Neural crest cell (in vitro differentiated cells): ENCODE measurements around the gene COL16A1. TPM values are rescaled to one million over a fixed set of nuclear protein-coding genes. Genes with fewer than 3 reads are reported as not detected.
A peak's percentile ranks its signal among the peaks of the same experiment; 100 is the strongest.

Source experiments
- DNase-seq: peaks from one replicate; pipeline ENCODE4 v3.0.0; 2021; ENCODE audit warnings: low read depth, mixed read lengths, low spot score
- H3K27ac Mint-ChIP-seq: one replicate; pipeline ENCODE4 v1.8.0; 2021; ENCODE audit warnings: mild to moderate bottlenecking, mixed read lengths; ENCODE audit not compliant: unreplicated experiment
- H3K27me3 Mint-ChIP-seq: 2 replicates; pipeline ENCODE4 v1.8.0; 2021; ENCODE audit warnings: low read depth, mild to moderate bottlenecking, mixed read lengths
- H3K36me3 Mint-ChIP-seq: 2 replicates; pipeline ENCODE4 v1.8.0; 2021; ENCODE audit warnings: low read depth, mild to moderate bottlenecking, mixed read lengths
- H3K4me1 Mint-ChIP-seq: 2 replicates; pipeline ENCODE4 v1.8.0; 2021; ENCODE audit warnings: mixed read lengths
- H3K4me3 Mint-ChIP-seq: one replicate; pipeline ENCODE4 v1.8.0; 2021; ENCODE audit warnings: mild to moderate bottlenecking, mixed read lengths
- H3K9me3 Mint-ChIP-seq: 2 replicates; pipeline ENCODE4 v1.8.0; 2021; ENCODE audit warnings: mixed read lengths
- total RNA-seq: library from RNA; stranded (reverse); gene quantifications from 2 replicates; pipeline ENCODE4 v1.2.1, GENCODE V29; 2021
- TF ChIP-seq, protein P1 (sequence below): fragments of 200-600 bp; sonication (generic); conservative IDR thresholded peaks from 2 replicates; pipeline ENCODE4 v1.5.0; 2021; ENCODE audit warnings: antibody characterized with exemption, mild to moderate bottlenecking

Gene COL16A1
- total RNA-seq, 1 donor from 2014 or later, result 0.72 TPM

DNA sequence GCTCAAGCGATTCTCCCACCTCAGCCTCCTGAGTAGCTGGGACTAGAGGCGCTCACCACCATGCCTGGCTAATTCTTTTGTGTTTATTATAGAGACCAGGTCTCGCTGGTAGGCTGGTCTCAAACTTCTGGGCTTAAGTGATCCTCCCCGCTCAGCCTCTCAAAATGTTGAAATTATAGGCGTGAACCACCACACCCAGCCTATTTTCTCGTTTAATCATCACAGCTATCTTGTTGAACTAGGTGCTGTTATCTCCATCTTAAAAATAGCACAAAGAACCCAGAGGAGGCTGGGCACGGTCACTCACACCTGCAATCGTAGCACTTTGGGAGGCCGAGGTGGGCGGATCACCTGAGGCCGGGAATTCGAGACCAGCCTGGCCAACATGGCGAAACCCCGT lies 28.1 kb downstream of the COL16A1 start:
- no peak for DNase-seq
- Mint-ChIP-seq H3K4me1 (no peaks in the 10 kb centered on the region), H3K27me3 (no peaks in the 10 kb centered on the region), H3K9me3 (no peaks in the 10 kb centered on the region), H3K4me3 (no peak overlapping the region), H3K36me3 (no peaks in the 10 kb centered on the region), H3K27ac (peak overlapping the region; percentile 91)
- TF ChIP-seq, protein P1, sequence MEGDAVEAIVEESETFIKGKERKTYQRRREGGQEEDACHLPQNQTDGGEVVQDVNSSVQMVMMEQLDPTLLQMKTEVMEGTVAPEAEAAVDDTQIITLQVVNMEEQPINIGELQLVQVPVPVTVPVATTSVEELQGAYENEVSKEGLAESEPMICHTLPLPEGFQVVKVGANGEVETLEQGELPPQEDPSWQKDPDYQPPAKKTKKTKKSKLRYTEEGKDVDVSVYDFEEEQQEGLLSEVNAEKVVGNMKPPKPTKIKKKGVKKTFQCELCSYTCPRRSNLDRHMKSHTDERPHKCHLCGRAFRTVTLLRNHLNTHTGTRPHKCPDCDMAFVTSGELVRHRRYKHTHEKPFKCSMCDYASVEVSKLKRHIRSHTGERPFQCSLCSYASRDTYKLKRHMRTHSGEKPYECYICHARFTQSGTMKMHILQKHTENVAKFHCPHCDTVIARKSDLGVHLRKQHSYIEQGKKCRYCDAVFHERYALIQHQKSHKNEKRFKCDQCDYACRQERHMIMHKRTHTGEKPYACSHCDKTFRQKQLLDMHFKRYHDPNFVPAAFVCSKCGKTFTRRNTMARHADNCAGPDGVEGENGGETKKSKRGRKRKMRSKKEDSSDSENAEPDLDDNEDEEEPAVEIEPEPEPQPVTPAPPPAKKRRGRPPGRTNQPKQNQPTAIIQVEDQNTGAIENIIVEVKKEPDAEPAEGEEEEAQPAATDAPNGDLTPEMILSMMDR, result no peak

DNA sequence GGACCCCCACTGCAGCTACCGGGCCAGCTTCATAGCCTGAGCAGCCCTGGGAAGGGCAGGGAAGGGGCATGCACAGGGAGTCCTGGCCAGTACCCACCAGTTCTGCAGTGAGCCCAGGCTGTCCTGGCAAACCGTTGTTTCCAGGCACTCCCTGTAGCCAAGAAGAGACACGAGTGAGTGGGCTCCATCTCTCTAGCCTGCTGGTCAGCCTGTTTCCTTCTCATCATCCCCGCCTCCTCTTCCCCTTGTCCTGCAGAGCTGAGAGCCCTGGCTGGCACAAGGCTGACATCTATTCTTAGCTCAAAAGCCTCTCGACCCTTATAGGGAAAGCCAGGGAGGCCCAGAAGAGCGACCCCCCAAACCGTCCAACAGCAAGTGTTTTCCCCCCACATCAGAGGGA lies 28.7 kb downstream of the COL16A1 start:
- Mint-ChIP-seq H3K9me3 (no peaks in the 10 kb centered on the region), H3K27ac (peak overlapping the region; percentile 91), H3K36me3 (no peaks in the 10 kb centered on the region), H3K27me3 (peaks cover 2% of the 10 kb centered on the region), H3K4me3 (no peak overlapping the region), H3K4me1 (peaks cover 2% of the 10 kb centered on the region)
- TF ChIP-seq, protein P1, result no peak
- DNase-seq, result no peak

DNA sequence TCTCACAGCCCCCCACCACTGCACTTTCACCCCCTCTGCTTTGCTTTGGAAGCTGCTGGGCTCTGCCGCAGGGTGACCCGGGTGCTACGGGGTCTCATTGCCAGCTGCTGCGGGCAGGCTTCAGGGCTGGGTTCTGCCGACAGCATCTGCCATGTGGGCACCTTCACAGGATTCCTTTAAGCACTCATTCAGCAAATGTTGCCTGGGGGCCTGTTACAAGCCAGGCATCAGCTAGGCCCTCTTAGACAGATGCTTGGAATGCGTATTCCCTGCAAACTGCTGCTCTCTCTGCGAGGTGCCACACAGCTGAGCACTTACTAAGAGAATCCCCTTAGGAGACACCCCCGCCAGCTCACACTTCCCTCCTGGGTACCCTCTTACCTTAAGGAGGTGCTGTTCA lies 29.2 kb downstream of the COL16A1 start:
- Mint-ChIP-seq H3K9me3 (no peaks in the 10 kb centered on the region), H3K27me3 (peaks cover 6% of the 10 kb centered on the region), H3K4me1 (peaks cover 5% of the 10 kb centered on the region), H3K4me3 (no peak overlapping the region), H3K27ac (no peak overlapping the region), H3K36me3 (no peaks in the 10 kb centered on the region)
- no peak for DNase-seq
- TF ChIP-seq, protein P1, result no peak

DNA sequence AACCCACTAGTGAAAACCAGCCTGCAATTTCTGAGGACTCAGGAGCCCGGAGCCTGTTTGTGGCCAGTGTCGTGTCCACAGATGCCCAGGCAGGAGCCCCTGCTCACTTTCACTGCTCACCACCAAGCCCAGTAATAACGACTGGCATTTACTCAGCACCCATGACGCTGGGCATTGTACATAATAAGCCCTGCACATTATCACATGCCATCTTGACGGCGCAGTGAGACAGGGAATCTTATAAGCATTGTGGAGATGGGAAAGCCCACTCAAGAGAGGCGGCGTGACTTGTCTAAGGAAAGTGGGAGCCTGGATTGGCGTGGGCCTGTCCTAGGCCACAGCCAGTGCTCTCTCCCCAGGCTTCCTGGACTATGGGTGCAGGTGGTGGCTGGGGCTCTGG lies 30.4 kb downstream of the COL16A1 start:
- peaks cover 8% of the 10 kb centered on the region for H3K4me1 Mint-ChIP-seq
- no peaks in the 10 kb centered on the region for H3K36me3 Mint-ChIP-seq
- no peak overlapping the region for H3K4me3 Mint-ChIP-seq
- H3K9me3 Mint-ChIP-seq, result no peaks in the 10 kb centered on the region
- TF ChIP-seq, protein P1, result no peak
- H3K27ac Mint-ChIP-seq, result no peak overlapping the region
- DNase-seq, result no peak
- peaks cover 7% of the 10 kb centered on the region for H3K27me3 Mint-ChIP-seq

DNA sequence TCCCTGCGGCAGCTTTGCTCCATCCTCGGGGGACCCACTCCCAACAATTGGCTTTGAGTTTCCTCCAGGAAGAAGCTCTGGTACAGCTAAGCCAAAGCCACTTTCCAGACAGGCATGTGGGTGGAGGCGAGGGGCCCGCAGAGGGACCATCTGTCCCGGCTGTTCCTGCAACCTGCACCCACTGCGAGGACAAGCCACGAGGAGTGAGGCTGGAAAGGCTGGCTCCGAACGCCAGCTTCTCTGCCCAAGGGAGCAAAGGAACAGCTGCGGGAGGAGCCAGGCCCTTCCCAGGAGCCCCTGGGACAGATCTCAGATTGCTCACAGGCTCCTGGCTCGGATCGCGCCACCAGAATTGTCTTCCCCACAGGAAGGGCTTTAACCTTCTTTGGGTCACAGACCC lies 30.8 kb downstream of the COL16A1 start:
- Mint-ChIP-seq H3K9me3 (no peaks in the 10 kb centered on the region), H3K27me3 (peaks cover 7% of the 10 kb centered on the region), H3K27ac (no peak overlapping the region), H3K36me3 (no peaks in the 10 kb centered on the region), H3K4me3 (no peak overlapping the region), H3K4me1 (peaks cover 8% of the 10 kb centered on the region)
- TF ChIP-seq, protein P1, result no peak
- no peak for DNase-seq
